Peyer's patch (tissue), 4 donors: ENCODE results near the gene BCKDHA. TPM values are rescaled to one million over a fixed set of nuclear protein-coding genes. Genes with fewer than 3 reads are reported as not detected.
"Not testable (repeated sequence)": the region's sequence is repeated elsewhere in the genome, so short reads cannot be mapped to it uniquely, and the experiment has no call there.

ENCODE experiments used
- DNase-seq, 3 donors: peaks; one replicate each; pipeline ENCODE4 v3.0.0-alpha.2; 2017 to 2019
- H3K27ac ChIP-seq, 4 donors: fragments of 200-600 bp; sonication (generic); one replicate each; pipeline ENCODE4 v1.5.1; 2016 to 2019
- H3K27me3 ChIP-seq, 2 donors: fragments of 200-600 bp; sonication (generic); one replicate each; pipeline ENCODE4 v1.5.1; 2019
- H3K36me3 ChIP-seq, 3 donors: fragments of 200-600 bp; sonication (generic); one replicate each; pipeline ENCODE4 v1.5.1; 2016 to 2019
- H3K4me1 ChIP-seq, 4 donors: fragments of 200-600 bp; sonication (generic); one replicate each; pipeline ENCODE4 v1.5.1; 2016 to 2019
- H3K4me3 ChIP-seq, 4 donors: fragments of 200-600 bp; sonication (generic); 1 replicate in 3 of 4; 2 replicates in 1 of 4; pipeline ENCODE4 v1.5.1; 2016 to 2019; ENCODE audit warnings: mild to moderate bottlenecking in 1 of 4
- H3K9me3 ChIP-seq, 4 donors: fragments of 200-600 bp; sonication (generic); one replicate each; pipeline ENCODE4 v1.5.1; 2016 to 2019; ENCODE audit warnings: mild to moderate bottlenecking in 1 of 4
- POLR2A ChIP-seq, 2 donors: fragments of 450-650 bp; IDR thresholded peaks; one replicate each; pipeline ENCODE4 v1.5.1; 2017; ENCODE audit warnings: antibody characterized with exemption in 2 of 2, mild to moderate bottlenecking in 2 of 2, moderate library complexity in 2 of 2
- total RNA-seq, 4 donors: library from RNA; depleted of rRNA; stranded (reverse); fragments of >200 nt; gene quantifications; one replicate each; pipeline ENCODE4 v1.1.0, GENCODE V29; 2016
- TF ChIP-seq, protein P1 (sequence below), 6 experiments: fragments of 450-650 bp in 4 of 6; fragments of 200-600 bp in 2 of 6; sonication (generic) in 1 of 6; IDR thresholded peaks; one replicate each; pipeline ENCODE4 v1.5.1; 2017 to 2019; ENCODE audit warnings: antibody characterized with exemption in 6 of 6, mild to moderate bottlenecking in 3 of 6, moderate library complexity in 1 of 6

Gene BCKDHA
- total RNA-seq, 4 donors from 2014 or later: 23.9 to 41.7 (median 30.7) TPM

DNA sequence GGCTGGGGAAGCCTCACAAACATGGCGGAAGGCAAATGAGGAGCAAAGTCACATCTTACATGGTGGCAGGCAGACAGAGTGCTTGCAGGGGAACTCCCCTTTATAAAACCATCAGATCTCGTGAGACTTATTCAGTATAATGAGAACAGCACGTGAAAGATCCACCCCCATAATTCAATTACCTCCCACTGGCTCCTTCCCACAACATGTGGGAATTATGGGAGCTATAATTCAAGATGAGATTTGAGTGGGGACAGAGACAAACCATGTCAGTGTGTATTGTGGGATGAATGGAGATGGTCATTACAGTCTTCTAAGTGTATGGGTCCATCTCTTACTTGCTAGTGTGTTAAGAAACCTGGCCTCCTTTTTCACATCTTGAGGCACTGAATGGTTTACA is 4.4 kb downstream of the BCKDHA start:
- DNase-seq: no peak
- Histone ChIP-seq H3K27me3 (no peaks in the 10 kb centered on the region), H3K4me3 (no peak overlapping the region), H3K27ac (no peak overlapping the region), H3K4me1 (peaks cover 0 to 13% (median 4%) of the 10 kb centered on the region in 4 donors), H3K36me3 (peaks cover 0 to 10% (median 0%) of the 10 kb centered on the region in 3 donors), H3K9me3 (no peaks in the 10 kb centered on the region)
- TF ChIP-seq POLR2A (IDR thresholded peaks at IDR 0.05): no peak
- TF ChIP-seq, protein P1, sequence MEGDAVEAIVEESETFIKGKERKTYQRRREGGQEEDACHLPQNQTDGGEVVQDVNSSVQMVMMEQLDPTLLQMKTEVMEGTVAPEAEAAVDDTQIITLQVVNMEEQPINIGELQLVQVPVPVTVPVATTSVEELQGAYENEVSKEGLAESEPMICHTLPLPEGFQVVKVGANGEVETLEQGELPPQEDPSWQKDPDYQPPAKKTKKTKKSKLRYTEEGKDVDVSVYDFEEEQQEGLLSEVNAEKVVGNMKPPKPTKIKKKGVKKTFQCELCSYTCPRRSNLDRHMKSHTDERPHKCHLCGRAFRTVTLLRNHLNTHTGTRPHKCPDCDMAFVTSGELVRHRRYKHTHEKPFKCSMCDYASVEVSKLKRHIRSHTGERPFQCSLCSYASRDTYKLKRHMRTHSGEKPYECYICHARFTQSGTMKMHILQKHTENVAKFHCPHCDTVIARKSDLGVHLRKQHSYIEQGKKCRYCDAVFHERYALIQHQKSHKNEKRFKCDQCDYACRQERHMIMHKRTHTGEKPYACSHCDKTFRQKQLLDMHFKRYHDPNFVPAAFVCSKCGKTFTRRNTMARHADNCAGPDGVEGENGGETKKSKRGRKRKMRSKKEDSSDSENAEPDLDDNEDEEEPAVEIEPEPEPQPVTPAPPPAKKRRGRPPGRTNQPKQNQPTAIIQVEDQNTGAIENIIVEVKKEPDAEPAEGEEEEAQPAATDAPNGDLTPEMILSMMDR (IDR thresholded peaks at IDR 0.05): no peak

DNA sequence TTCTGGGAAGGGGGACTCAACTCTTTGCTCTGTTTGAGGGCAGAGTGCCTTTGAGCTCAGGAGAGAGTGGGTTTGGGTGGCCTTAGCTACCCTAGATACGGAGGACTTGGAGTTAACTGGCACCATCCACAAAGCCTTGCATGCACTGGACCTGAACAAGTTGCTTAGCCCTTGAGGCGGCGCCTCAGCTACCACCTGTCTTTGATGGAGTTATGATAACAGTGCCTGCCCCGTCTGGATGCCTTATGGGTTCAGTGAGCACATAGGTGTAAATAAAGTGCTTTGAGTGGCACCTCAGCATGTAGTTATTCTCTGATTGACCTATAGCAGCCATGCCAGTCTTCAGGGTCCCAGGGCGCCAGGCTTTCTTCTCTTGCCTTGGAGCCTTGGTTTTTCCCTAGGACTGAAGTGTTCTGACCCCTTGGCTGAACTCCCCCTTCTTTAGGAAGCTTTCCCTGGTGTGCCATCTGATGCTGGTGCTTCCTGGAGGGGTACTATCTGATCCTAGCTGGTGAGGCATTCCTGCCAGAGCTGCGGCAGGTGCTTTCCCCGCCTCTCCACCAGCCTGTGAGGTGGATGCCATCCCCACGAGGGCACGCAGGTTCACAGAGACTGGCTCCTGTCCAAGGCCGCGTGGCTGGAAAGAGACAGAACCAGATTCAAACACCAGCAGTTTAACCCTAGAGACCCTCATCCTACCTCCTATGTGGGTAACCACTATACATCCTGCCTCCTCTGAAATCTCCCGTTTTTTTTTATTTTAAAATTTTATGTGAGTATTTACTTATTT is 5.8 kb downstream of the BCKDHA start:
- TF ChIP-seq, protein P1 (IDR thresholded peaks at IDR 0.05): no peak
- no peak for TF ChIP-seq POLR2A (IDR thresholded peaks at IDR 0.05)
- Histone ChIP-seq H3K4me3 (no peak overlapping the region), H3K9me3 (no peaks in the 10 kb centered on the region), H3K27me3 (no peaks in the 10 kb centered on the region), H3K27ac (no peak overlapping the region), H3K36me3 (peaks cover 0 to 10% (median 0%) of the 10 kb centered on the region in 3 donors), H3K4me1 (peaks cover 0 to 15% (median 4%) of the 10 kb centered on the region in 4 donors)
- DNase-seq: no peak

DNA sequence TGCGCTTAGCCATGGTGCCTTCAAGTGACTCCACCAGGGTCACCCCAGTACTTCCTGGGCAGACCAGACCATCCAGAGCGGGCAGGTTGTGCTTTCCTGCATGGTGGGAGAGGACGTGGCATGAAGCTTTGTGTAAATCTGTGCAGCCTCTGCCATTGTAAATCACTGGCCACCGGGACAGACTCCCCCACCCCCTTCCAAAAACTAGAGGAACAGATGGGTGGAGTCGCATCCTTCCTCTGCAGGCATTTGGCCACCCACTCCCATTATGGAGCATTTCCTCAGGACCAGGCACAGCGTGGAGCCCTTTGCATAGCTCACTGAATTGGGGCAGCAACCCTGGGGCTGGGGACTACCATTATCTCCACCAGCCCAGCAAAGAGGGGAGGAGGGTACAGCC is 8.2 kb downstream of the BCKDHA start:
- Histone ChIP-seq H3K27me3 (no peaks in the 10 kb centered on the region), H3K4me1 (peaks cover 0 to 29% (median 3%) of the 10 kb centered on the region in 4 donors), H3K27ac (no peak overlapping the region), H3K9me3 (no peaks in the 10 kb centered on the region), H3K36me3 (peaks cover 0 to 17% (median 0%) of the 10 kb centered on the region in 3 donors), H3K4me3 (no peak overlapping the region)
- no peak for DNase-seq
- TF ChIP-seq, protein P1 (IDR thresholded peaks at IDR 0.05): no peak
- TF ChIP-seq POLR2A (IDR thresholded peaks at IDR 0.05): no peak

DNA sequence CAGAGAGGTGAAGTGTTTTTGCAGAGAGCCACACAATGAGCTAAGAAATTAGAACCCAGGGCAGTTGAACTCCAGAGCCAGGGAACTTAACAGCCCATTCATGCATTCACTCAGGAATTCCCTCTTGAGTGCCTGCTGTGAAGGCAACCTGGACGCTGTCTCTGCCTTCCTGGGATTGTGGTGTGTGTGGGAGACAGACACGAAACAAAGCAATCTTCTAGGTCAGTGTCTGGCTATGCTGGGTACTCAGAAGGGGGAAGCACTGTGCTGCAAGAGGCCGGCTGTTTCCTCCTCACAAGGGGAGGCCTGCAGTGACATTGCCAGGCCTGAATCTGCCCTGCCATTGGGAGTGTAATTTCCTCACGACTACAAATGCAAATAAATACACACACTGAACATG is 9.7 kb downstream of the BCKDHA start:
- no peak for TF ChIP-seq POLR2A (IDR thresholded peaks at IDR 0.05)
- TF ChIP-seq, protein P1 (IDR thresholded peaks at IDR 0.05): no peak
- Histone ChIP-seq H3K4me1 (peaks cover 0 to 29% (median 3%) of the 10 kb centered on the region in 4 donors), H3K27me3 (no peaks in the 10 kb centered on the region), H3K9me3 (no peaks in the 10 kb centered on the region), H3K4me3 (no peak overlapping the region), H3K27ac (no peak overlapping the region), H3K36me3 (peaks cover 0 to 26% (median 0%) of the 10 kb centered on the region in 3 donors)
- no peak for DNase-seq

DNA sequence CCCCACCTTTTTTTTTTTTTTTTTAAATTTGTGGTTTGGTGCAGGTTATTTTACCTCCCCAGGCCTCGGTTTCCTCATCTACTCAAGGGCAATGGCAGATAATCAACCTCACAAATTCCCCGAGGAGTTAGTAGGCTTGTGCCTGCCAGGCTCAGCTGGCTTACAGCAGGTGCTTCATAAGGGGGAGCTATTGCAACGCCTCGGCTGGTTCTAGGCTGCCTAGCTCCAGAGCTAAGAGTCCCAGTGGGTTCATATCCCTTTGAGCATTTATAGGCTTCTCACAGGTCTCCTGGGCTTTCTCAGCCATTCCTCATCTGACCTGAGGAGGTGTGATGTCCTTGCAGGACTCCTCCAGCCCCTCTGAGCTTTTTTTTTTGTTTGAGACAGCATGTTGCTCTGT is 10.6 kb downstream of the BCKDHA start:
- no peak for DNase-seq
- no peaks in the 10 kb centered on the region for H3K9me3 ChIP-seq
- no peak overlapping the region for H3K27ac ChIP-seq
- no peaks in the 10 kb centered on the region for H3K27me3 ChIP-seq
- H3K36me3 ChIP-seq: peaks cover 0 to 27% (median 0%) of the 10 kb centered on the region in 3 donors
- peaks cover 0 to 29% (median 3%) of the 10 kb centered on the region in 4 donors for H3K4me1 ChIP-seq
- no peak overlapping the region for H3K4me3 ChIP-seq
- TF ChIP-seq, protein P1 (IDR thresholded peaks at IDR 0.05): peak in 2 of 6 experiments; percentile 26
- no peak for TF ChIP-seq POLR2A (IDR thresholded peaks at IDR 0.05)

DNA sequence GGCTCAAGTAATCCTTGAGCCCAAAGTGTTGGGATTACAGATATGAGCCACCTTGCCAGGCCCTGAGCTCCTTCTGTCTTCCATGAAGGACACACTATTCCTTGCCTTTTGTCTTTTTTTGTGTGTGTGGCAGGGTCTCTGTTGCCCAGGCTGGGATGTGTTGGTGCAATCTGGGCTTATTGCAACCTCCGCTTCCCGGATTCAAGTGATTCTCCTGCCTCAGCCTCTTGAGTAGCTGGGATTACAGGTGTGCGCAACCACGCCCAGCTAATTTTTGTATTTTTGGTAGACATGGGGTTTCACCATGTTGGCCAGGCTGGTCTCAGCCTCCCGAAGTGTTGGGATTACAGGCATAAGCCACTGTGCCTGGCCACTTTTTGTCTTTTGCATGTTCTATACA is 11.2 kb downstream of the BCKDHA start:
- H3K36me3 ChIP-seq: peaks cover 0 to 32% (median 0%) of the 10 kb centered on the region in 3 donors
- peak overlapping the region in 2 of 4 donors; percentile 14 to 17 for H3K27ac ChIP-seq
- H3K27me3 ChIP-seq, H3K4me3 ChIP-seq, DNase-seq, H3K9me3 ChIP-seq: not testable (repeated sequence)
- peaks cover 0 to 29% (median 3%) of the 10 kb centered on the region in 4 donors for H3K4me1 ChIP-seq
